ENCODE measurements around the gene SELENOV. TPM values are rescaled to one million over a fixed set of nuclear protein-coding genes. Genes with fewer than 3 reads are reported as not detected.

The SELENOV gene
- total RNA-seq, 1 experiment from 2014 or later = not detected

DNA sequence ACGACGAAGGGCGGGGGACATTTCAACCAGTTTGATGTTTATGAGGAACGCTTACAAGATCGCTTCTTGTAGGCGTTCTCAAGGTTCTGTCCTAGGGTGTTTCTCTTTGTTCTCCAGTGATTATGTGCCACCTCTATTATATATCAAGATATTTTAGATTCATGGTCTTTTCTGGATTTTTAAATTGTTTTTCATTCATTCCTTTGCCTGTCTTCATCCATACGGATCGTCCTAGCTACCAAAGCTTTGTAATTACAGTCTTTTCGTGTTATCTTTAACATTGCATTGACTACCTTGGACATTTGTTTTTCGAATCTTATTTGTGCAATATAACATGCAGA is 25.4 kb downstream of the SELENOV start:
- Histone ChIP-seq H3K36me3 (ENCODE audit: control insufficient read depth in 1 of 2, insufficient read depth in 2 of 2, low read length in 2 of 2) (no peaks in the 10 kb centered on the region), H4K20me1 (ENCODE audit: insufficient read depth) (no peaks in the 10 kb centered on the region), H2AFZ (ENCODE audit: low read depth, low read length, poor library complexity, severe bottlenecking) (peak overlapping the region; percentile 99), H3K27ac (ENCODE audit: low read depth, low read length) (no peak overlapping the region), H3K4me3 (replicated peaks in 1 of 2; ENCODE audit: low read depth in 1 of 2, low read length in 2 of 2) (peak overlapping the region; percentile 78 to 82), H3K27me3 (ENCODE audit: insufficient read depth, low read length) (no peaks in the 10 kb centered on the region), H3K9me2 (ENCODE audit: insufficient read depth) (no peaks in the 10 kb centered on the region), H3K9ac (ENCODE audit: low read length) (peak overlapping the region; percentile 71; the same call in 1 of the 2 replicates), H3K9me3 (ENCODE audit: control insufficient read depth in 1 of 2, insufficient read depth in 1 of 2, low read depth in 1 of 2, low read length in 2 of 2) (no peaks in the 10 kb centered on the region), H3K4me2 (ENCODE audit: low read length) (peak overlapping the region; percentile 93), H3K79me2 (ENCODE audit: insufficient read depth, low read length) (peaks cover 16% of the 10 kb centered on the region), H3K4me1 (ENCODE audit: control insufficient read depth in 1 of 2, insufficient read depth in 2 of 2, low read length in 2 of 2) (peaks cover 11 to 21% of the 10 kb centered on the region in 2 experiments)
- POLR2A ChIA-PET = interaction anchor here (1.6 kb wide), 1 partner anchor 105 kb away, joined by 5 read pairs; the partner anchor contains the start of gene RPS16
- intact Hi-C loops (cut with micrococcal nuclease) = loop anchor here (2.0 kb wide), 1 partner anchor 100 kb away; no protein-coding TSS in a partner anchor
- BruUV-seq (replicated peaks) = no TSS peak
- RAD21 ChIA-PET (ENCODE audit: low non-redundant PET in 1 of 2, low total read pairs in 2 of 2, uncharacterized antibody in 2 of 2, unreplicated experiment in 2 of 2) = no interaction called here
- no peak for TF ChIP-seq CEBPB (IDR thresholded peaks at IDR 0.05; ENCODE audit: low read depth)
- no peak for TF ChIP-seq SRF (IDR thresholded peaks at IDR 0.05; ENCODE audit: low read depth)
- 0 out of 2 replicates have a peak, but pooled peaks have one; percentile 20 for TF ChIP-seq CBX3 (IDR thresholded peaks at IDR 0.05; ENCODE audit: low read depth)
- TF ChIP-seq CTCF (IDR thresholded peaks at IDR 0.05 in 2 of 3, conservative IDR thresholded peaks at IDR 0.05 in 1 of 3; ENCODE audit: borderline replicate concordance in 1 of 3, insufficient read depth in 1 of 3, low read depth in 2 of 3, low read length in 2 of 3) = peak in 1 of 3 experiments; percentile 11; a peak in 1 of 6 replicates
- no peak for TF ChIP-seq POLR2AphosphoS5 (IDR thresholded peaks at IDR 0.05; ENCODE audit: low read depth, low read length)
- TF ChIP-seq TCF7L2 (IDR thresholded peaks at IDR 0.05; ENCODE audit: borderline replicate concordance, extremely low read depth, insufficient read depth, insufficient read length) = no peak
- TF ChIP-seq SP1 (IDR thresholded peaks at IDR 0.05; ENCODE audit: low read depth) = no peak
- no peak for TF ChIP-seq RAD21 (IDR thresholded peaks at IDR 0.05; ENCODE audit: low read depth)
- CTCF ChIA-PET = interaction anchor here (0.9 to 1.9 kb wide), 4 partner anchors 8 to 133 kb away, joined by 3 to 9 read pairs (median 4); no protein-coding TSS in a partner anchor
- DNase-seq (ENCODE audit: low read depth, low spot score) (no peak), ATAC-seq (peak; percentile 13)

Measured in HCT116 (cell line).